Suppressor macrophage treated with lipopolysaccharide for 1 hour (primary cell): Measurements from ENCODE around the gene DAAM2.
A peak's percentile ranks its signal among the peaks of the same experiment; 100 is the strongest.

ENCODE experiments used
- DNase-seq, 3 donors: peaks; one replicate each; pipeline ENCODE4 v3.0.0-alpha.2; 2020 to 2022

DAAM2 gene

DNA sequence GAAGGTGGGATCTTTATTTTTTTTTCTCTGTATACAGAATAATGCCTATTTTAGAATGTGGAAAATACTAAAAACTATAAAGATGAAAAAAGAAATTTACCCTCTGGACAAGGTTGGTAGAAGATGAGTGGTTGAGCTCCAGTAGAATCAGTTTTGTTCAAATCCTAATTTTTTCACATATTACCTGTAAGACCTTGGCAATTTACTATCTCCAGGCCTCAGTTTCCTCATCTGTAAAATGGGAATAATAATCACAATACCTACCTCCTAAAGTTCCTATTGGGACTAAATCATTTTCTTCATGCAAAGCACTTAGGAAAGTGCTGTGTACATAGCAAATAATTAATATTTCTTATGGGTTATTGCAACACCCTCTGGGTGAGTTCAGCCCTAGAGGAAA is 28.4 kb downstream of the DAAM2 start:
- no peak for DNase-seq

DNA sequence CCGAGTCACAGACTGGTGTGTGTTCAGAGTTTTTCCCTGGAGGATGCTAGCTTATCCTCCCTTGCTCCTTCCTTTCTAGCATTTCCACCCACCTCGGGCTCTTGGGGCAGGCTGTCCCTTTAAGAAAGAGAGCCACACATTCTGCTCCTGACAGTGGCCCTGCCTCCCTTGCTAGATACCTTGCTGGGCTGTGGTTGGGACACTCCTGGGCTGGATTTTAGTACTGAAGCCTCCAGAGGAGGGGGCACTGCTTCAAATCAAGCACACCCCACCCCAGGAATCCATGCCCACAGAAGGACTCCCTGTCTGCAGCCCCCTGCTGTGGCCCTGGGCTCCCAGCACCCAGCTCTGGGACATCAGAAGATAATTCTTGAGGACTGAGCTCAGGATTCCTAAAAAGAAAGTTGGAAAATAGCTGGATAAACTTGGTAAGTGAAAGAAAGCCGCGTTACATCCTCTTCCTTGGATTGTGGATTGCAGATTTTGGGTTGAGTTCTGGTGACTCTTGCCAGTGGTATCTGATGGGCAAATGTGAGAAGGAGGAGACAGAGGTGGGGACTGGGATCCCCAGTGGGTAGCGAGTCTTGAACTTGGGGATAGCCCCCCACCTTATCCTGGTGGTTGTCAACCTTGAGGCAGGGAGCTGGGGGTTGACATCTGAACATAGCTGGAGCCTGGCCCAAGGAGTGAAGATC is 29.0 kb downstream of the DAAM2 start:
- DNase-seq = no peak

DNA sequence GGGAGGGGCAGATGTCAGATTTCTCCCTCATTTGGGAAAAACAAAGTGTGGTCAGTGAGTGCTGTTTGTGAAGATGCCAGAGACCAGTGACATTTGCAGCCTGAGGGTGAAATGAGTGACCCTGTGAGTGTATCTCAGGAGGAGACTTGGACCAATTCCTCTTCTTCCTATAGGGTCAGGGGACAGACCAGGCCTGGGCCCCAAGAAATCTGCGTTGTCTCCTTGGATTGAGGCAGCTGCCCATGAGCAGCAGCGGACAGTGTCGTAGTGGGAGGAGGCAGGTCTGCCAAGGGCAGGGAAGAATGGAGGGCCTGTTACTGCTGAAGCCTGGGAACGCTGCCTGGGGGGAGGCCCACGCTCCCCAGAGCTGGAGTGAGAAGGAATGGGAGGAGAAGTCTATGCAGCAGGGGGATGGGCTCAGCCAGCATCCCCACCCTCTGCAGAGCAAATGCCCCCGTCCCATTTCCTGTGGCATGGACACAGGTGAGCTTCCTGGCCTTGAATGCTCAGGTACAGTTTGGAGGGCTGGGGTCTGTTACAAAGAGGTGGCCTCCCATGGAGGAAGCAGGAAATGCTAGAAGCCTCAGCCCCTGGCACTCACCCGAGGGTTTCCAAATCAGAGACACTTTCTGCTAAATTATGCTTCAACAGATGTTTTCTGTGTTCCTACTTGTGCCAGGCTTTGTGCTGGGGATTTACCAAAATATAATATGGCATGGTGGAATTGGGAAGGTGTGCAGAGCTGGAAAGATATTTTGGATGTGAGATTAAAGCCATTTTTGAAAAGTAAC is 29.8 kb downstream of the DAAM2 start:
- no peak for DNase-seq

DNA sequence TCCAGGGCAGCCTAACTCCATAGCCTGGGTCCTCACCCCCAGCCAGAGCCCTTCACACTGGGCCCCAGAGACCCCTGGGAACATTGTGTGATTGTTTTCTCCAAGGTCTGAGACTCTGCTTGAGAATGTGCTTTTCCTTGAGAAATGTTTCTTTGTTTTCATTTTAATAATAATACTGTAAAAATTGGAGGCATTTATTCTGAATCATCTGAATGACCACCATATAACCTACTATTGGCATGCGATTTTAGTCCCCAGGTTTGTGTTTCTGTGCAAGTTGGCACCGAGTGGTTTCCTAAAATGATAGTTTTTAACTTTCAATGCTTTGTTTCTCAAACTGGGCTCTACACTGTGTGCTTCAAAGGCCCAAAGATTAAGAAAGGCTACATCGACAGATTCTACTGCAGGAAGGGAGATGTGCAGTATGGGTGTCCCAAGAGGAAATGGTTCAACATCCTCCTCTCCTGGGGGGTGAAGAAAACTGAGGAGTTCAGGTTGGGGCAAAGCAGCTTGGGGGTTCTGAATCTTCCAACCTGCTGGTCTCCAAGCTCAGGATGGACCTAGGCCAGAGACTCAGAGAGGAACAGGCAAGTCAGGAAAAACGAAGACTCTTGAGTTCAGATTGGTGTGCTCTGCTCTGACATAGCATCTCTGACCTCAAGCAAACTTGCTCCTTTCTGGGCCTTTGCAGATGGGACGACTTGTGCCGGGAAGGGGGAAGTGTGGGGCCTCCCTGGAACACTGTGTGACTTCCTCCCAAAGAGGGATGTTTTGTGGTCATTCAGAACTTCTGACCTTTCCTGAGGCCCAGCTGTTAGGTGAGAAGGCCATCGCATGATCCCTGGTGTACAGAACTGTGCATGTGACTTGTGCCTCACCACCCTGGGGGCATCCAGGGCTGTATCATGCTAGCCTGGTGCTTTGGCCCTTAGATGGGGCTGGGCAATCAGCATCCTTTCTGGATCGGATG is 31.0 kb downstream of the DAAM2 start:
- peak; percentile 13 to 35 (median 34) for DNase-seq

DNA sequence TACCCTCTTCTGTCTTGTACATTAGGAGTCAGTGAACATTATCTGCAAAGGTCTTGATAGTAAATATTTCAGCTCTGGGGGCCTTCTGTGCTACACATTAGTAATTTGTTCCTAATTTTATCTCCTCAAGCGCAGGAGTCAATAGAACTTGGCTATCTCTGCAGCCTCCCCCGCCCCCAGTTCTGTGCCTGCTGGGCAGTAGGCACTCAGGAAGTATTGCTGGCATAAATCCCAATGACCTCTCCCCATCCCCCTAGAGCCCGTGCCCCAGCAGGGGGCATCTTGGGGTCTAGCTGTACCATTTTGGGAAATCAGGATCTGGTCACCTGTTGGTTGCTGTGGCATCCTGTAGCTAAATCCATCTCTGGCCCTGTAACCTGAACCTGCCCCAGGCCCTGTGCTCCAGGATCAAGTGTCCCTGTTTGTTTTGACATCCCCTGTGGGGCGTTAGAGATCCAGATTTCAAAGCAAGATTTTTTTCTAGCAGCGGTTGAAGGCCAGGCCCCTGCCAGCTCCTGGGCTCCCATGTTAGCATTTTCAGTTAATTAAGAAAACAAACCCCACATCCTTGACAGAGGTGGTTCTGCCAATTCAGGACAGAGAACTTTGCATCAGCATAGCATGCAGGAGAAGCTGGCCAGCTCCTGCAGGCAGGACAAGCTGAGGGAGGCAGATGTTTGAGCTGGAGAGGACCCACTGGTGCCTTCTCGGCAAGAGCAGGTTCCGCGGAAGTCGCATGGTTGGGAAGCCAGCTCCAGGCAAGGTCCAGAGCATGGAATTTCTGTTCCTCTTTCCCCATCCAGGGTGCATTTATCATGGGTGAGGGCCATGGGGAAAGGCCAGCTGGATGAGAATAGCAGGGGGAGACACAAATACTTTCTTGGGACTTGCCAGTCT is 32.1 kb downstream of the DAAM2 start:
- no peak for DNase-seq

DNA sequence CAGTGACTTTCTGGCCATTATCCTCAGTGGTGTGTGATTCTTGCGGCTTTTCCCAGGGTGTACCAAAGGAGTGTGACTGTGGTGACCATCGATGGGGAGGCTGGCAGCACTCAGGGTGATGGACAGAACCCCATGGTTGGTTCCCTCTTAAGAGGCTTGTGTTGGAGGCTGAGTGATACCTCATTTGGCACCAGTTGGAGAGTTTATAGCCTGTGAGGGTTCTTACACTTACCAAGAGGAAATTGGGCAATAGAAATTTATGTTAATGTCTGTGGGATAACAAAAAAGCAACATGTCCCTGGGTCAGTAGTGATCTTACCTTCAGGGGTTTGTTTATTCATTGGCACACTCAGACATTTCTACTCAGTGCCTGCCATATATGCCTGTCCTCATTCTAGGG is 37.2 kb downstream of the DAAM2 start:
- no peak for DNase-seq

DNA sequence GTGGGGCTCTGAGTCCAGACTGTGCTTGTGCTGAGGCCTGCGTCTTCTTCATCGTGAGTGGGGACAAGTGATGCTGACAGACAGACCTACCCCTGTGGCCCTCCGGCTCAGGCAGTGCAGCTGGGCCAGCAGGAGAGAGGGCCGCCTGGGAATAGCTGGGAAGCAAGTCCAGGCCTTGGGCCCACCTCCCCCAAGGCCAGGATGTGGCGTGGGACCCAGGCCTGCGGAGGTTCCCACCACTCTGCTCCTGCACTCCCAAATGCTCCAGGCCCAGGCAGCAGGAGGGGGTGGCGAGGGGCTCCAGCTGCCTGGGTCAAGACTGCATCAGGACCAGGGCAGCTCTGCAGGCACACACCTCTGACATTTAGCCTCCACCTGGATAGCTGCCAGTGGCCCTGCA is 38.3 kb downstream of the DAAM2 start:
- no peak for DNase-seq

DNA sequence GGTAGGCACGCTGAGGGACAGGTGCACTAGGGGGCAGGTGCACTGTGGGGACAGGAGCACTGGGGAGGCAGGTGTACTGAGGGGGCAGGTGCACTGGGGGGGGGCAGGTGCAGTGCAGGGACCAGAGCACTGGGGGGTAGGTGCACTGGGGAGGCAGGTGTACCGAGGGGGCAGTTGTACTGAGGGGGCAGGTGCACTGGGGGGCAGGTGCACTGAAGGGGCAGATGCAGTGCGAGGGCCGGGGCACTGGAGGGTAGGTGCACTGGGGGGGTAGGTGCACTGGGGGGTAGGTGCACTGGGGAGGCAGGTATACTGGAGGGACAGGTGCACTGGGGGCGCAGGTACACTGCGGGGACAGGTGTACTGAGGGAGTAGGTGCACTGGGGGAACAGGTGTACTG is 39.5 kb downstream of the DAAM2 start:
- DNase-seq = no peak

DNA sequence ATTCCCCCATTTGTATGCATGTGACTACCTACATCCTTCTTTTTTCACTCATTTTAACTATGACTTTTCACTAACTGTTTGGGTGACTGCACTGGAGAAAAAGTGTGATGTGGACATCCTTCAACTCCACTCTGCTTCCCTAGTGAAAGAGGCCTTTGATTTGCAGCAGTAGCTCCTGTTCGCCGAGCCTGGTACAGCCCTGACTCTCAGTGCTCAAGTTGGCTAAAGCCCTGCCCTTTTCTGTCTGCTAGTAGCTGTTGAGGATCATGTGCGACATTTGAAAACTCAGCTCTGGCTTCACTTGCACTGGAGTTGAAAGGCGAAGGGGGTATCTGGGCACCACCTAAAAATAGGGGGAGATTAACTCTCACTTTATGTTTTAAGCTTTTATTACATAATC is 42.1 kb downstream of the DAAM2 start:
- no peak for DNase-seq

DNA sequence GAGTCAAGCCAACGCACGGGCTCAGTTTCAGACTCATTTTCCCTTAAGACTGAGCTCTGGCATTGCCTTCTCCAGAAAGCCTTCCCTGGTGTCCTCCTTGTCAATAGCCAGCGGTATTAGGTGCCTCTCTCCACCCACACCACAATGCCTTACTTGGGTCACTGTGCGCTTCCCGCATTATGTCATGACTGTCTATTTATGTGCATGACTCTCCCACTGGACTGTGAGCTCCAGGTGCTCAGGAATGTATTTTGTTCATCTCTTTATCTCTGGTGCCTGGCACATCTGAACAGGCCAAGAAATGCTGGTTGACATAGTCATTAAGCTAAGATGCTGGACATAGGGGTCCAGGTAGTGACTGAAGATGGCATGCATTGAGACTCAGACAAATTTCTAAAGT is 42.7 kb downstream of the DAAM2 start:
- no peak for DNase-seq

DNA sequence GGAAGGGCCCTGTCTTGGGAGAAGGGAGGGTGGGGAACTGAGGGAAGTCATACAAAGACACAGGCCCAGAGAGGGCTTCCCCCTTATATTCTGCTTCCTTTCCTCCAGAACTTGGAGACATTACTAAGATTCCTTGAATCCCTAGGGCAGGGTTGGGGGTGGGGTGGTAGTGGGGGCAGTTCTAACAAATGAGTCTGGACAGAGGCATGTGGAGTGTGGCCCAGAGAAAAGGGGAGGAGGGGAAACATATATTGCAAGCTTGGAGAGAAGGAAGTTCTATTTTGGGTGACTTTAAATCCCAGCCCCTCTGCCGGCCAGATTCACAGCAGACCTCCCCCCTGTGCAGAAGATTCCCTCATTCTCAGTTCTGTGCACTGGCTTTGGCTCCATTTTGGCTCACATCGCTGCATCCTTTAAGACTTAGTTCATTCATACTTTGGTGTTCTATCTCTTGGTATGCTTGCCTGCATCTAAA is 43.7 kb downstream of the DAAM2 start:
- DNase-seq = no peak

DNA sequence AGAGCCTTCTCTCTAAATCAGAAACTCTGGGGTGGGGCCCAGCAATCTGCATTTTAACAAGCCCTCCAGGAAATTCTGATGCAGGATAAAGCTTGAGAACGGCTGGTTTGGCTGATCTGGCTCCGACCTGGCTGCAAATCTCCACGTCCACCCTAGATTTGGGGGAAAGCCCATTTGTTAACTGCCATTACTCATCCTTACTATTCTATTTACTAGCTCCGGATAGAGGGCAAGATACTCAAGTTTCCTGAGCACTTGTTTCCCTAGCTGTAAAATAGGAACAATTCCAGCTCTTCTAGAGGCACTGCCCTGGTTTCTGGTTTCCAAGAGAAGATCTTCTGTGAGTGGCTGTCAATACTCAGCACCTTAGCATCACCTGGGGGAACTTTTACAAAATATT is 44.4 kb downstream of the DAAM2 start:
- DNase-seq = no peak

DNA sequence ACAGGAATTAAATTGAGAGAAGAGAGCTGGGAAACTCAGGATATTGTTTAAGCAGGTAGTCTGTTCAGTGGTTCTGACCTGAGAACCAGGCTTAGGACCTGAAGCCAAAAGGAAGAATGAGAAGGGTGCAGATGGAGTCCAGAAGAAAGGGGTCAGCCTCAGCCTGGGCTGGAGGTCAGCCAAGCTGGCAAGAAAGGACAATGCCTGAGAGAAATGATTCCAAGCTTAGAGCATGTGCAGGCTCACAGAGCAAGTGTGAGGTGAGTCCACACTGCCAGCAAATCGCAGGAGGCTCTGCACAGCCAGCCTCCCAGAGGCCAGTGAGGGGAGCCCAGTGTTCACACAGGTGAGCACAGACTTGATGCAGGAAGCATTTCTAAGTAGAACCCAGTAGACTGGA is 47.3 kb downstream of the DAAM2 start:
- no peak for DNase-seq

DNA sequence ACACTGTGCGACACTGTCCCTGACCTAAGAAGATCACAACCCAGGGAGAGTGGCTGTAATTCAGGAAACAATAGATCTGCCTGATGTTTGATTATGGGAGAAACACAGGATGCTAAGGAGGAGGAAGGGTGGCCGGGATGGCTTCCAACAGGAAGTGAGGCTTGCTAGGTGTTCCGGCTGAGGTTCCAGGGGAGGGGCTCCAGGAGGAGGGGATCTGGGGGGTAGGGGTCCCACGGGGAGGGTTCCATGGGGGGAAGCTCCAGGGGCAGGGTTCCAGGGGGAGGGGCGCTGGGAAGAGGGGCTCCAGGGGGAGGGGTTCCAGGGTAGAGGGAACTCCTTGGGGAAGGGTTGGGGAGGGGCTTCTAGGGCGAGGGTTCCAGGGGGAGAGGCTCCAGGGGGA is 48.6 kb downstream of the DAAM2 start:
- no peak for DNase-seq

DNA sequence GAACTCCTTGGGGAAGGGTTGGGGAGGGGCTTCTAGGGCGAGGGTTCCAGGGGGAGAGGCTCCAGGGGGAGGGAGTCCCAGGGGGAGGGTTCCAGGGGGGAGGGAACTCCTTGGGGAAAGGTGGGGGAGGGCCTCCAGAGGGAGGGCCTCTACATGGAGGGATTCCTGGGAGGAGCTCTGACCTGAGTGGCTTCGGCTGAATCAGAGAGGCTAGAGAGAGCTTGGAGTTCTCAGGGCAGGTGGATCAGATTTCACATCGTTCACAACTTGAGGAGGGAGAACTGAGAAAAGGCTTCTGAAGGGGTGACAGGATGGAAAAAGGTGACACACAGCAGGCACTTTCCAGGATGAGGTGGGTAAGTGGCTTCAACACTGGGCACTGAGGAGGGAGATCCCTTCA is 49.1 kb downstream of the DAAM2 start:
- DNase-seq = no peak

DNA sequence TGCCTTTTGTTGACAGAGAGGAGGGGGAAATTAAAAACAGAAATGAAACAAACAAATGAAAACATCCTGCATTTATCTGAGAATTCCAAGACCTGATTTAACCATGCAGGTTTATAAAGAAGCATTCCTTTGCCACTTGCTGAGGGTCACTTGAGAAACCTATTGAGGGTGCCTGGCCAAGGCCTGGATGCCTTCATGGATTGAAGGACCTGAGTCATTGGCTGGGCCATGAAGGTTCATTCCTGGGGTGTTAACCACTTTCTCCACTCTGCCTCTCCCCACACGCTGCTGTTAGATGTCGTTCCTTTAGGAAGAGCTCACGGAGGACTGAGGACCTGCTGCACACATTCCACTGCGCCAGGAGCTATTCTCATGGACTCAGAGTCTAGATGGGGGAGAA is 49.7 kb downstream of the DAAM2 start:
- no peak for DNase-seq

DNA sequence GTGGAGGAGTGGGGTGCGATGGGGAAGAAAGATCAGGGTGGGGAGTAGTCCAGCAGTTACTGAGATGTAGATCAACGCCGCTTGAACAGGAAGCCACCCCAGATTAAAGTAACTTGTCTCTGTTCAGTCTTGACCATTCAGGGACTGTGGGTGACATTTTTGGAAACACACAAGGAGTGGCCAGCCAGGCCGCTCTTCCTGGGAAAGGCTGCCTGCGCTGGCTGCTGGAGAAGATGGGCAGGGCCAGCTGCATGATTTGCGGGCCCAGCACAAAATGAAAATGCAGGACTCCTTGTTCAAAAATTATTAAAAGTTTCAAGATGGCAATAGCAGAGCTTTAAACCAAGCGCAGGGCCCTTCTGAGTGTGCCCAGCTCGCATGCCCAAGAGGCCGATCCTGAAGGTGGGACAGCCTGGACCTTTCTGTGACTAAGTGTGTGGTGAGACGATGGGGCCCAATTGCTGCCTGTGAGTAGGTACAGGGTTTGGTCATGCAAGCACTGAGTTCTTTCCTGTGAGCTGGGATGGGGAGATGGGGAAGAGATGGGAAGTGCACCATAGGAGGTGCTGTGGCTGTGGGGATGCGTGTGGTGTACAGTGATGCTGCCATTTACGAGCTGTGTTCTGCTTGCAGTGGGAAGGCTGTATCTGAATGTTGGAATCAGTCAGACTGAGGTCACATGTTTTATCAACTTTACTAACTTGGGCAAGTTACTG is 51.3 kb downstream of the DAAM2 start:
- DNase-seq = no peak

DNA sequence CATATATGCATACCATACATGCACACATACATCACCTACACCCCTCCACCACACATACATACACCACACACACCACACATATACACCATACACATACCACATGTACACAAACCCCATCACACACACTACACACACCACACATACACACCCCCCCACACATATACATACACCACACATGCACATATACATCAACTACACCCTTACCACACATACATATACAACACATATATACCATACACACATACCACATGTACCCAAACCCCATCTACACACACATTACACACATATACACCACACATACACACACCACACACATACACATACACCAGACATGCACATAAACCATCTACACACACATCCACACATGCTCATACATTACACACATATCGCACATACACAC is 52.7 kb downstream of the DAAM2 start:
- no peak for DNase-seq

DNA sequence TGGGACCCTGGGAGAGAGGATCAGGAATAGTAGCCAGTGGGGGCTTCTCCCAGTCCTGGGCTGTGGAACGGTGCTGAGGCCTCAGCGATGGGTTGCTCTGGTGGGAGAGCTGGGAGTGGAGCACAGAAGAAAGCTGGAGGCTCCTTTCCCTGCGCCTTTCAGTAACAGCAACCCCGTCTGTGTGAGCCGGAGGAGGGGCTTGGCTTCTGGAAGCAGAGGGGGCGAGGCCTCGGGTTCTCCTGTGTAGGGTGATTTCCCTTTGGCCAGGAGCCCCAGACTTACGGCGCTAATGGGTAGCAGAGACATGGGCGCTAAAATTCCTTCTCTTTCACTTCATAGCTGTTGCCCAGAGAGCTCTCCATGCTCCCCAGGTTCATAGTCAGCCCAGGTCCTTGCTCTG is 55.0 kb downstream of the DAAM2 start:
- DNase-seq = no peak

DNA sequence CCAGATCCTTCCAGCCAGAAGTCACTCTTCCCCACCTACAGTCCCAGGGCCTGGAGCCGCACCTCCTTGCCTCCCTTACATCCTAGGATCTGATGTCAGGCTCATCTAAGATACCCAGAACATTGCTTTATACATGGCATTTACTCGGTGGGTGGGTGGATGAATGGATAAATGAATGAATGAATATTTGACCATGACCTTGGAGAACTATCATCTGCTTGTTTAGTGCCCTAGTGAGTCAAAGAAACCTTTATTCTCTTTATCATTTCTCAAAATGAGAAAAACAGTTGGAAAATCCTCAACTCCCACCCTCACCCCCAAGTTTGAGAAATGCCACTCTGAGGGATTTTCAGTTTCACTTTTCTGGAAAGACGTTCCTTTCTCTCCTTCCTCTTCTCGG is 56.0 kb downstream of the DAAM2 start:
- no peak for DNase-seq

DNA sequence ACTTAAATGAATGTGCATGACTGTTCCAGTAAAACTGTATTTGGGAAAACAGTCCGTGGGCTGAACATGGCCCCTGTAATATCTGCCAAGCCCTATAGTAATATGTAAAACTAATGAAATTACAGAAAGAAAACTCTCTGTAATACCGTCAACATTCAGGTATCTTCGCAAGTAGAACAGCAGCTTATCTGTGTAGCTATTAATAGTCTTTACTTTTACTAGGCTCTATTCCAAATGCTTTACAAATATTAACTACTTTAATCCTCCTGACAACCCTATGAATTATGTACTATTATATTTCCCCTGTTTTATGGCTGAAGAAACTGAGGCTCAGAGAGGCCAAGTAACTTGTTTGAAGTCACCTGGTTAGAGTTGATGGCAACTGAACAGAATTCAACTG is 57.1 kb downstream of the DAAM2 start:
- no peak for DNase-seq

DNA sequence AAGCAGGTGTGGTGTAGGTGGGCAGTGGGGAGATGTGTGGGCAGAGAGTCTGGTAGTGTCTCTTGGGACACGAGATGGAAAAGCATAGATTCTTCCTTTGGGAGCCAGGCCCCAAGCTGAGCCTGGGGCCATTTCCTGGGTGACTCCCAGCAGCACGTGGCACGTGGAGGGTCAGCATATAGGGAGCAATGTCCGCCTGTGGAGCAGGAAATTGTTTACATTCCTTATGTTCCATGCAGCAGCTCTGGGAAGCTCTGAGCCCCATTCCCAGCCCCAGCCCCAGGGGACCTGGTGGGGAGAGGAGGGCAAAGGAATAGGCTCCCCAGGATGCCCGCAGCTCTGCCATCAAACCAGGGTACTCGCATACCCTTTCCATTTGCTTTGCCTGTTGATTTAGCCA is 57.6 kb downstream of the DAAM2 start:
- no peak for DNase-seq
